ENCODE data around the gene TMEM119. TPM values are rescaled to one million over a fixed set of nuclear protein-coding genes. Genes with fewer than 3 reads are reported as not detected.

Gene TMEM119
- total and polyA plus RNA-seq, 12 donors = 3.1 to 14.8 (median 6.6) TPM

- no peaks in the 10 kb centered on the region for H3K27me3 ChIP-seq
- 59 to 76% (median 68%) methylated on average over 9 to 21 of the region's 21 CpGs for WGBS, 4 donors
- peak in 6 of 7 donors; percentile 26 to 67 (median 47) for DNase-seq
- peak overlapping the region in 1 of 5 donors; percentile 24 for H3K27ac ChIP-seq
- peaks cover 6 to 22% of the 10 kb centered on the region in 2 donors for H3K4me1 ChIP-seq (replicated peaks in 1 of 2)
- no peaks in the 10 kb centered on the region for H3K9me3 ChIP-seq (replicated peaks in 1 of 3)
- TF ChIP-seq POLR2A (IDR thresholded peaks at IDR 0.05) (no peak), CTCF (IDR thresholded peaks at IDR 0.05) (no peak)
- H3K36me3 ChIP-seq (replicated peaks in 1 of 2) = no peaks in the 10 kb centered on the region
- no peak overlapping the region for H3K4me3 ChIP-seq
- intact Hi-C loops (cut with DNase I) = loop anchor here in 1 of 2 donors (10.0 kb wide), 1 partner anchor 95 kb away; the partner anchor contains the start of gene FICD
Observed at GRCh38 chr12:108609537-108610335, 11.9 kb upstream of the TMEM119 start.

GRCh38 chr12:108608616-108609015 lies 10.7 kb upstream of the TMEM119 start:
- H3K27me3 ChIP-seq = no peaks in the 10 kb centered on the region
- H3K4me3 ChIP-seq = no peak overlapping the region
- no peaks in the 10 kb centered on the region for H3K36me3 ChIP-seq (replicated peaks in 1 of 2)
- peaks cover 6 to 19% of the 10 kb centered on the region in 2 donors for H3K4me1 ChIP-seq (replicated peaks in 1 of 2)
- no peak for DNase-seq
- no peaks in the 10 kb centered on the region for H3K9me3 ChIP-seq (replicated peaks in 1 of 3)
- intact Hi-C loops (cut with DNase I) = no loop called here
- WGBS, 4 donors = 63 to 85% (median 72%) methylated on average over 1 to 5 of the region's 5 CpGs
- no peak for TF ChIP-seq POLR2A (IDR thresholded peaks at IDR 0.05)
- TF ChIP-seq CTCF (IDR thresholded peaks at IDR 0.05) = no peak
- no peak overlapping the region for H3K27ac ChIP-seq

DNA sequence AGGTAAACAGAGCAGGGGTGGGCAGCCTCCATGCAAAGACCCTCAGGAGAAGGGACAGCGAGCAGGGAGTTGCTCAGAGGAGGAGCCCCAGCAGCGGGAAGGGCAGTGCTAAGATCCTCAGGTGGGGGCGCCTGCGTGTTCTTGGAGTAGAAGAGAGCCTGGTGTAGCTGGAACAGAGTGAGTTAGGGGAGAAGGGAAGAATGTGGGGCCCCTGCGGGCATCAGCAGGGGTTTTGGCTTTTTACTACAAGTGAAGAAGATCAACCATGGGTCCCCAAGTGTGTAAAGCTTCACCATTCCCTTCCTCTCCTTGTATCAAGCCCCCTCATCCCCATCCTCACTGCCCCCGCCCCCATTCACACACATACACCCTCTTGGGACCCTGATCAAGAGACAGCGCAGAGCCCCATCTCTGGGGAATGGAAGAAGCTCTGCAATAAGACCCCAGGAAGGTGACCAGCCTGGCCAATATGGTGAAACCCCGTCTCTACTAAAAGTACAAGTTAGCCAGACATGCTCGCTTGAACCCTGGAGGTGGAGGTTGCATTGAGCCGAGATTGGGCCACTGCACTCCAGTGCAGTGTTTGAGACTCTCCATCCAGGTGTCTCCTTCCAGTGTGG lies 10.2 kb upstream of the TMEM119 start:
- WGBS, 4 donors = 80 to 87% (median 83%) methylated on average over 9 to 10 of the region's 10 CpGs
- TF ChIP-seq CTCF (IDR thresholded peaks at IDR 0.05) = no peak
- TF ChIP-seq POLR2A (IDR thresholded peaks at IDR 0.05) = no peak
- Histone ChIP-seq H3K27ac (no peak overlapping the region), H3K36me3 (replicated peaks in 1 of 2) (no peaks in the 10 kb centered on the region), H3K27me3 (no peaks in the 10 kb centered on the region), H3K4me3 (no peak overlapping the region), H3K9me3 (replicated peaks in 1 of 3) (no peaks in the 10 kb centered on the region), H3K4me1 (replicated peaks in 1 of 2) (peaks cover 6 to 13% of the 10 kb centered on the region in 2 donors)
- intact Hi-C loops (cut with DNase I) = no loop called here
- no peak for DNase-seq

DNA sequence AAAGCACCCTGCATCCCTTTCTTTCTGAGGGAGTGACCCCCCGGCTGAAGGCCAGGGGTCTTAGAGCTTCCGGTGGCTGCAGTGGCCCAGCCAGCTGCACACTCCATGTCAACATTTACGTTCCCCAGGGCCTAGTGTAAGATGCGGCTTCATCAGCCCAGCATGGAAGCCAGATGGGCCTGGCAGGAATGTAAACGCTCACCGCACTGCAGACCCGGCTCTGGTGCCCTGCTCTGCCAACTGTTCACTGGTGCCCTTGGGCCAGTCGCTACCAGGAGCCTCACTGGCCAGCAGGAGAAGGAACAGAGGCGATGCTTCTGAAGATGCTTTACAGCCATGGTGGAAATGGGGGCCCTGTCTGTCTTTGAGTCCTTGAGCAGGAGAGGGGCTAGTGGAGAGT lies 8.6 kb upstream of the TMEM119 start:
- TF ChIP-seq POLR2A (IDR thresholded peaks at IDR 0.05) (no peak), CTCF (IDR thresholded peaks at IDR 0.05) (no peak)
- WGBS, 4 donors = 80 to 87% (median 83%) methylated on average over 7 to 9 of the region's 9 CpGs; no CpG with 5 or more reads in 1 of the 4 donors
- intact Hi-C loops (cut with DNase I) = no loop called here

More for the DNA sequence above, 8.6 kb upstream of the TMEM119 start:
- H3K4me1 ChIP-seq (replicated peaks in 1 of 2) = peaks cover 0 to 6% of the 10 kb centered on the region in 2 donors
- no peak overlapping the region for H3K4me3 ChIP-seq
- H3K9me3 ChIP-seq (replicated peaks in 1 of 3) = no peaks in the 10 kb centered on the region
- DNase-seq = no peak
- H3K27ac ChIP-seq = no peak overlapping the region
- no peaks in the 10 kb centered on the region for H3K36me3 ChIP-seq (replicated peaks in 1 of 2)
- no peaks in the 10 kb centered on the region for H3K27me3 ChIP-seq

Data from adrenal gland (tissue), 12 donors.